ENCODE results near the gene ASB14. TPM values are rescaled to one million over a fixed set of nuclear protein-coding genes. Genes with fewer than 3 reads are reported as not detected.

ASB14 gene
- total RNA-seq, 1 donor from 2014 or later = not detected

- Mint-ChIP-seq H3K4me1 (ENCODE audit: unreplicated experiment) (peaks cover 21% of the 10 kb centered on the region), H3K27ac (peak overlapping the region; percentile 89), H3K27me3 (no peaks in the 10 kb centered on the region), H3K9me3 (no peaks in the 10 kb centered on the region), H3K36me3 (peaks cover 3% of the 10 kb centered on the region), H3K4me3 (peak overlapping the region; percentile 96)
- DNase-seq (ENCODE audit: extremely low spot score, unreplicated experiment) = no peak
- TF ChIP-seq CTCF (conservative IDR thresholded peaks at IDR 0.05) = no peak
Measured at GRCh38 chr3:57227930-57228751, 64.3 kb downstream of the ASB14 start.

- peak; percentile 17 for TF ChIP-seq CTCF (conservative IDR thresholded peaks at IDR 0.05)
- Mint-ChIP-seq H3K27ac (peak within 1 kb of the TSS; percentile 94), H3K36me3 (peaks cover 2% of the 10 kb centered on the region), H3K4me3 (peak within 1 kb of the TSS; percentile 96), H3K27me3 (no peaks in the 10 kb centered on the region), H3K4me1 (ENCODE audit: unreplicated experiment) (peaks cover 21% of the 10 kb centered on the region), H3K9me3 (no peaks in the 10 kb centered on the region)
- DNase-seq (ENCODE audit: extremely low spot score, unreplicated experiment) = peak; percentile 98
Measured at GRCh38 chr3:57227204-57227929, 65.1 kb downstream of the ASB14 start, which contains the start of gene APPL1. TSS of gene APPL1 (plus strand) at chr3:57227729. CDS start at chr3:57227884, 155 bp downstream.

- no peak for TF ChIP-seq CTCF (conservative IDR thresholded peaks at IDR 0.05)
- Mint-ChIP-seq H3K36me3 (no peaks in the 10 kb centered on the region), H3K27me3 (no peaks in the 10 kb centered on the region), H3K9me3 (no peaks in the 10 kb centered on the region), H3K27ac (no peak overlapping the region), H3K4me1 (ENCODE audit: unreplicated experiment) (peaks cover 21% of the 10 kb centered on the region), H3K4me3 (peak overlapping the region; percentile 48)
- no peak for DNase-seq (ENCODE audit: extremely low spot score, unreplicated experiment)
Measured at GRCh38 chr3:57226176-57226575, 66.3 kb downstream of the ASB14 start.

- Mint-ChIP-seq H3K27me3 (no peaks in the 10 kb centered on the region), H3K4me1 (ENCODE audit: unreplicated experiment) (peaks cover 21% of the 10 kb centered on the region), H3K9me3 (no peaks in the 10 kb centered on the region), H3K4me3 (no peak overlapping the region), H3K36me3 (no peaks in the 10 kb centered on the region), H3K27ac (no peak overlapping the region)
- no peak for TF ChIP-seq CTCF (conservative IDR thresholded peaks at IDR 0.05)
- DNase-seq (ENCODE audit: extremely low spot score, unreplicated experiment) = no peak
Measured at GRCh38 chr3:57224856-57225255, 67.6 kb downstream of the ASB14 start.

- Mint-ChIP-seq H3K36me3 (no peaks in the 10 kb centered on the region), H3K27ac (no peak overlapping the region), H3K4me3 (no peak overlapping the region), H3K9me3 (no peaks in the 10 kb centered on the region), H3K4me1 (ENCODE audit: unreplicated experiment) (peaks cover 8% of the 10 kb centered on the region), H3K27me3 (no peaks in the 10 kb centered on the region)
- peak; percentile 59 for TF ChIP-seq CTCF (conservative IDR thresholded peaks at IDR 0.05)
- no peak for DNase-seq (ENCODE audit: extremely low spot score, unreplicated experiment)
Measured at GRCh38 chr3:57221883-57222282, 70.6 kb downstream of the ASB14 start.

Other genes starting within 250 kb of the ASB14 start
- not detected in 2 replicates for gene SPATA12, start 232.0 kb downstream of the ASB14 start, total RNA-seq (ENCODE audit: low replicate concordance)
- 14.8 and 47.4 TPM in 2 replicates for gene IL17RD, start 127.3 kb downstream of the ASB14 start, total RNA-seq (ENCODE audit: low replicate concordance)
- gene HESX1, start 92.7 kb downstream of the ASB14 start, total RNA-seq (ENCODE audit: low replicate concordance) = 0.40 and 1.7 TPM in 2 replicates
- gene APPL1, start 65.0 kb downstream of the ASB14 start, total RNA-seq (ENCODE audit: low replicate concordance) = 34.2 and 39.4 TPM in 2 replicates